HCT116 (cell line): ENCODE data around the gene STK38L. TPM values are rescaled to one million over a fixed set of nuclear protein-coding genes. Genes with fewer than 3 reads are reported as not detected.

ENCODE experiments used
- ATAC-seq: fragments of 200-7000 bp; cut with Tn5 transposase; 2 replicates; pipeline ENCODE4 v1.9.1; 2020; ENCODE audit warnings: mild to moderate bottlenecking, moderate library complexity
- BruUV-seq: library from RNA; stranded (reverse); fragments of 400-500 nt; replicated peaks from 2 replicates; lab custom pipeline; 2021; lab: Mats Ljungman, UMichigan
- CTCF ChIA-PET: fragments of 300-600 bp; sonication (Branson Sonifier 250); formaldehyde crosslinking; loops from one replicate; lab custom pipeline; 2021; ENCODE audit warnings: antibody characterized with exemption; lab: Charles Lee
- POLR2A ChIA-PET: fragments of 300-600, 350-600 bp; sonication (Branson Sonifier 250); formaldehyde crosslinking; loops from one replicate; lab custom pipeline; 2021; ENCODE audit warnings: antibody characterized with exemption; lab: Charles Lee
- RAD21 ChIA-PET, 2 experiments: fragments of 300-600 bp; sonication (Branson Sonifier 250); formaldehyde crosslinking; loops; one replicate each; lab custom pipeline; 2023; ENCODE audit warnings: low total read pairs in 2 of 2; ENCODE audit not compliant: uncharacterized antibody in 2 of 2, unreplicated experiment in 2 of 2, low non-redundant PET in 1 of 2; lab: Charles Lee
- DNase-seq: peaks from one replicate; pipeline ENCODE4 v3.0.0-alpha.2; 2010; ENCODE audit warnings: low read depth, low spot score
- H2AFZ ChIP-seq: fragments of 200-600 bp; shearing (Covaris generic), sonication (generic); 2 replicates; pipeline ENCODE4 v1.6.1; 2017; ENCODE audit warnings: low read depth, mixed run types, mixed read lengths, antibody characterized with exemption, low read length; ENCODE audit not compliant: poor library complexity, severe bottlenecking
- H3K27ac ChIP-seq: 2 replicates; pipeline ENCODE4 v1.5.1; 2012; ENCODE audit warnings: low read depth, low read length
- H3K27me3 ChIP-seq: fragments of 200-600 bp; sonication (generic); 2 replicates; pipeline ENCODE4 v1.6.1; 2016; ENCODE audit warnings: mixed run types, low read length, mixed read lengths; ENCODE audit not compliant: insufficient read depth
- H3K36me3 ChIP-seq, 2 experiments: fragments of 200-500 bp in 1 of 2; fragments of 200-600 bp in 1 of 2; sonication (Bioruptor generic) in 1 of 2; sonication (generic) in 1 of 2; 2 replicates each; pipeline versions ENCODE4 v1.5.1 to v1.6.1; 2014 to 2016; ENCODE audit warnings: low read length in 2 of 2, inconsistent platforms in 1 of 2, mixed read lengths in 1 of 2, mixed run types in 1 of 2; ENCODE audit not compliant: insufficient read depth in 2 of 2, control insufficient read depth in 1 of 2
- H3K4me1 ChIP-seq, 2 experiments: fragments of 200-600 bp in 1 of 2; sonication (generic) in 1 of 2; 2 replicates each; pipeline versions ENCODE4 v1.5.1 to v1.6.1; 2012 to 2017; ENCODE audit warnings: low read length in 2 of 2, inconsistent platforms in 1 of 2, mild to moderate bottlenecking in 1 of 2, mixed read lengths in 1 of 2, mixed run types in 1 of 2, moderate library complexity in 1 of 2; ENCODE audit not compliant: insufficient read depth in 2 of 2, control insufficient read depth in 1 of 2
- H3K4me2 ChIP-seq: fragments of 200-600 bp; sonication (generic); 2 replicates; pipeline ENCODE4 v1.6.1; 2017; ENCODE audit warnings: mixed run types, low read length, mixed read lengths
- H3K4me3 ChIP-seq, 2 experiments: fragments of 200-600 bp in 1 of 2; sonication (generic) in 1 of 2; replicated peaks in 1 of 2; 2 replicates each; pipeline ENCODE4 v1.5.1; 2011 to 2016; ENCODE audit warnings: low read length in 2 of 2, control low read depth in 1 of 2, low read depth in 1 of 2, mild to moderate bottlenecking in 1 of 2, mixed read lengths in 1 of 2, mixed run types in 1 of 2
- H3K79me2 ChIP-seq: fragments of 200-600 bp; sonication (generic); 2 replicates; pipeline ENCODE4 v1.6.1; 2017; ENCODE audit warnings: mild to moderate bottlenecking, mixed run types, low read length, moderate library complexity, mixed read lengths; ENCODE audit not compliant: insufficient read depth
- H3K9ac ChIP-seq: fragments of 200-600 bp; sonication (generic); 2 replicates; pipeline ENCODE4 v1.6.1; 2016; ENCODE audit warnings: low read length, mixed read lengths
- H3K9me2 ChIP-seq: fragments of 200-600 bp; sonication (generic), shearing (Covaris generic); 2 replicates; pipeline ENCODE4 v1.6.1; 2017; ENCODE audit warnings: mixed run types, mild to moderate bottlenecking, moderate library complexity; ENCODE audit not compliant: insufficient read depth
- H3K9me3 ChIP-seq, 2 experiments: fragments of 200-500 bp in 1 of 2; fragments of 200-600 bp in 1 of 2; sonication (Bioruptor generic) in 1 of 2; sonication (generic) in 1 of 2; 2 replicates each; pipeline ENCODE4 v1.6.1; 2014 to 2017; ENCODE audit warnings: low read length in 2 of 2, mixed read lengths in 2 of 2, inconsistent platforms in 1 of 2, low read depth in 1 of 2, mild to moderate bottlenecking in 1 of 2, mixed run types in 1 of 2, moderate library complexity in 1 of 2; ENCODE audit not compliant: control insufficient read depth in 1 of 2, insufficient read depth in 1 of 2
- H4K20me1 ChIP-seq: fragments of 200-600 bp; sonication (generic), shearing (Covaris generic); 2 replicates; pipeline ENCODE4 v1.6.1; 2017; ENCODE audit warnings: mixed run types, mild to moderate bottlenecking, moderate library complexity; ENCODE audit not compliant: insufficient read depth
- ATF3 ChIP-seq: IDR thresholded peaks from 2 replicates; pipeline ENCODE4 v1.6.1; 2012
- CBX3 ChIP-seq: IDR thresholded peaks from 2 replicates; pipeline ENCODE4 v1.6.1; 2012; ENCODE audit warnings: low read depth
- CEBPB ChIP-seq: IDR thresholded peaks from 2 replicates; pipeline ENCODE4 v1.6.1; 2012; ENCODE audit warnings: low read depth
- CTCF ChIP-seq, 3 experiments: fragments of 200-600 bp in 1 of 3; sonication (generic) in 1 of 3; IDR thresholded peaks in 2 of 3; conservative IDR thresholded peaks in 1 of 3; 2 replicates each; pipeline ENCODE4 v1.5.1; 2012 to 2017; ENCODE audit warnings: low read depth in 2 of 3, low read length in 2 of 3, antibody characterized with exemption in 1 of 3, borderline replicate concordance in 1 of 3, control low read depth in 1 of 3, mild to moderate bottlenecking in 1 of 3, mixed read lengths in 1 of 3, mixed run types in 1 of 3, moderate library complexity in 1 of 3; ENCODE audit not compliant: insufficient read depth in 1 of 3
- EZH2 ChIP-seq: fragments of 200-600 bp; sonication (generic); IDR thresholded peaks from 2 replicates; pipeline ENCODE4 v1.6.1; 2017; ENCODE audit warnings: antibody characterized with exemption, mixed run types
- EZH2phosphoT487 ChIP-seq: fragments of 200-600 bp; IDR thresholded peaks from 2 replicates; pipeline ENCODE4 v1.6.1; 2018; ENCODE audit warnings: antibody characterized with exemption, borderline replicate concordance
- FOSL1 ChIP-seq: IDR thresholded peaks from 2 replicates; pipeline ENCODE4 v1.6.1; 2012; ENCODE audit warnings: low read depth
- POLR2A ChIP-seq: IDR thresholded peaks from 2 replicates; pipeline ENCODE4 v1.7.0; 2011; ENCODE audit warnings: borderline replicate concordance; ENCODE audit not compliant: insufficient read depth, insufficient read length; ENCODE audit errors: extremely low read depth
- POLR2AphosphoS5 ChIP-seq: IDR thresholded peaks from 2 replicates; pipeline ENCODE4 v1.6.1; 2011; ENCODE audit warnings: mild to moderate bottlenecking, low read depth, low read length, moderate library complexity
- RAD21 ChIP-seq: IDR thresholded peaks from 2 replicates; pipeline ENCODE4 v1.6.1; 2012; ENCODE audit warnings: low read depth, mild to moderate bottlenecking
- SIN3A ChIP-seq: IDR thresholded peaks from 2 replicates; pipeline ENCODE4 v1.6.1; 2012; ENCODE audit warnings: low read depth
- SP1 ChIP-seq: IDR thresholded peaks from 2 replicates; pipeline ENCODE4 v1.6.1; 2012; ENCODE audit warnings: low read depth
- TCF7L2 ChIP-seq: IDR thresholded peaks from 2 replicates; pipeline ENCODE4 v1.7.0; 2011; ENCODE audit warnings: borderline replicate concordance, inconsistent platforms; ENCODE audit not compliant: insufficient read depth, insufficient read length; ENCODE audit errors: extremely low read depth
- YY1 ChIP-seq: IDR thresholded peaks from 2 replicates; pipeline ENCODE4 v1.6.1; 2011; ENCODE audit warnings: low read length, low read depth, moderate library complexity, mild to moderate bottlenecking; ENCODE audit not compliant: insufficient replicate concordance; ENCODE audit errors: extremely low read depth
- ZNF274 ChIP-seq: fragments of 200-500 bp; sonication (Bioruptor generic); IDR thresholded peaks from 2 replicates; pipeline ENCODE4 v1.6.1; 2014; ENCODE audit warnings: mild to moderate bottlenecking, low read depth, low read length, inconsistent platforms
- intact Hi-C: fragments of 100-400 bp; cut with micrococcal nuclease; formaldehyde crosslinking; loops from 2 replicates; pipeline ENCODE4 v1.10.0; 2022
- total RNA-seq: library from RNA; stranded (reverse); gene quantifications from one replicate; pipeline ENCODE4 v1.2.1, GENCODE V29; 2021; ENCODE audit not compliant: unreplicated experiment

Gene STK38L
- total RNA-seq, 1 experiment from 2014 or later: 23.9 TPM

- no peak for TF ChIP-seq SP1
- TF ChIP-seq, all 23 proteins: peak for 0
Measured at GRCh38 chr12:27284021-27284420, 39.9 kb downstream of the STK38L start (continued).

- Histone ChIP-seq H3K9ac (no peak overlapping the region), H3K27me3 (no peaks in the 10 kb centered on the region), H2AFZ (no peak overlapping the region), H3K9me2 (no peaks in the 10 kb centered on the region), H3K4me3 (no peak overlapping the region), H3K79me2 (no peaks in the 10 kb centered on the region), H3K36me3 (no peaks in the 10 kb centered on the region), H3K4me1 (no peaks in the 10 kb centered on the region), H3K9me3 (no peaks in the 10 kb centered on the region), H3K4me2 (no peak overlapping the region), H4K20me1 (no peaks in the 10 kb centered on the region), H3K27ac (no peak overlapping the region)
- ChIA-PET POLR2A (no interaction called here), CTCF (interaction anchor here (1.1 to 1.5 kb wide), 2 partner anchors 22 to 269 kb away, joined by 4 to 5 read pairs; no protein-coding TSS in a partner anchor), RAD21 (no interaction called here)
- TF ChIP-seq POLR2AphosphoS5 (no peak), RAD21 (no peak), CBX3 (no peak), CEBPB (no peak), SIN3A (no peak), TCF7L2 (no peak), CTCF (IDR thresholded peaks at IDR 0.05 in 2 of 3, conservative IDR thresholded peaks at IDR 0.05 in 1 of 3; ENCODE audit: borderline replicate concordance in 1 of 3, insufficient read depth in 1 of 3, low read depth in 2 of 3, low read length in 2 of 3) (no peak), YY1 (no peak), FOSL1 (no peak), EZH2 (no peak), POLR2A (no peak), EZH2phosphoT487 (no peak), ZNF274 (no peak), SP1 (no peak), ATF3 (no peak)
- DNase-seq: no peak
- ATAC-seq: no peak
- intact Hi-C loops: no loop called here
- BruUV-seq: no TSS peak
Measured at GRCh38 chr12:27284751-27285150, 40.7 kb downstream of the STK38L start.
